ENCODE data around the gene SCUBE2. TPM values are rescaled to one million over a fixed set of nuclear protein-coding genes. Genes with fewer than 3 reads are reported as not detected.

The SCUBE2 gene
- total and polyA plus RNA-seq, 2 of the 4 experiments (the other 2 are of a cell fraction), result 0.43 to 0.72 TPM

GRCh38 chr11:9096427-9096826 is 5.0 kb upstream of the SCUBE2 start:
- in situ Hi-C loops (cut with MboI; ENCODE audit: low sequenced_read_pairs), result no loop called here
- Histone ChIP-seq H3K4me2 (ENCODE audit: low read depth, low read length) (no peak overlapping the region), H2AFZ (replicated peaks; ENCODE audit: low read length, poor library complexity) (no peak overlapping the region), H3K4me3 (ENCODE audit: insufficient read depth, low read depth, low read length) (no peak overlapping the region), H4K91ac (ENCODE audit: insufficient read depth, low read depth, low read length) (no peak overlapping the region), H3K4me1 (ENCODE audit: control insufficient read depth, insufficient read depth, low read length) (0 out of 2 replicates have a peak, but pooled peaks cover 2% of the 10 kb centered on the region), H2BK120ac (ENCODE audit: low read depth, low read length) (no peak overlapping the region), H2BK5ac (ENCODE audit: low read depth, low read length, poor library complexity, severe bottlenecking) (no peak overlapping the region), H4K8ac (ENCODE audit: low read depth in 2 of 2, low read length in 2 of 2) (no peak overlapping the region), H4K20me1 (ENCODE audit: insufficient read depth, low read length) (no peaks in the 10 kb centered on the region), H3K14ac (replicated peaks; ENCODE audit: low read depth, low read length) (no peak overlapping the region), H3K36me3 (ENCODE audit: control insufficient read depth, insufficient read depth, low read length) (no peaks in the 10 kb centered on the region), H3K9me3 (ENCODE audit: control insufficient read depth, insufficient read depth, low read length) (no peaks in the 10 kb centered on the region), H2AK5ac (ENCODE audit: low read depth, low read length) (no peak overlapping the region), H2AK9ac (replicated peaks; ENCODE audit: low read depth, low read length, poor library complexity) (no peak overlapping the region), H3K4ac (ENCODE audit: low read depth, low read length) (no peak overlapping the region), H3K27ac (ENCODE audit: insufficient read depth, low read length) (no peak overlapping the region), H3K9ac (ENCODE audit: low read depth, low read length) (no peak overlapping the region), H3K23ac (ENCODE audit: low read depth, low read length) (no peak overlapping the region), H3K18ac (ENCODE audit: low read depth, low read length) (no peak overlapping the region), H4K5ac (ENCODE audit: low read depth, low read length) (no peak overlapping the region), H2BK20ac (ENCODE audit: low read depth, low read length) (no peak overlapping the region), H2BK15ac (ENCODE audit: low read depth, low read length) (no peak overlapping the region), H3K27me3 (ENCODE audit: control insufficient read depth, insufficient read depth, low read length) (peaks cover 5% of the 10 kb centered on the region; the same call in 1 of the 2 replicates), H3K56ac (ENCODE audit: extremely low read depth, insufficient read depth, low read length) (no peak overlapping the region), H3K79me1 (ENCODE audit: low read depth in 1 of 2, low read length in 2 of 2) (no peaks in the 10 kb centered on the region), H3K9me1 (ENCODE audit: insufficient read depth, low read length) (no peaks in the 10 kb centered on the region)
- DNase-seq (no peak), ATAC-seq (ENCODE audit: low read depth) (no peak)
- intact Hi-C loops (cut with micrococcal nuclease), result no loop called here
- POLR2A ChIA-PET (ENCODE audit: unreplicated experiment), result interaction anchor here (0.5 kb wide), 1 partner anchor 21 kb away, joined by 6 read pairs; no protein-coding TSS in a partner anchor
- BruUV-seq (replicated peaks), result no TSS peak
- dilution Hi-C loops (cut with HindIII; ENCODE audit: low sequenced_read_pairs, unreplicated experiment), result no loop called here
- CTCF ChIA-PET, result no interaction called here
- TF ChIP-seq RAD21 (IDR thresholded peaks at IDR 0.05; ENCODE audit: low read length) (no peak), SMC3 (IDR thresholded peaks at IDR 0.05; ENCODE audit: low read depth, low read length) (no peak), RFX5 (IDR thresholded peaks at IDR 0.05; ENCODE audit: low read depth, low read length) (no peak), MAZ (IDR thresholded peaks at IDR 0.05; ENCODE audit: borderline replicate concordance, low read depth, low read length) (no peak), NFE2L2 (IDR thresholded peaks at IDR 0.05; ENCODE audit: low read depth, low read length) (no peak), RCOR1 (IDR thresholded peaks at IDR 0.05; ENCODE audit: insufficient replicate concordance, low read length) (no peak), MXI1 (IDR thresholded peaks at IDR 0.05; ENCODE audit: borderline replicate concordance, low read depth, low read length) (no peak), CEBPB (IDR thresholded peaks at IDR 0.05; ENCODE audit: low read depth, low read length) (no peak), USF2 (IDR thresholded peaks at IDR 0.05; ENCODE audit: low read depth, low read length) (no peak), CTCF (conservative IDR thresholded peaks at IDR 0.05; ENCODE audit: low read depth, low read length) (no peak), ELK1 (IDR thresholded peaks at IDR 0.05; ENCODE audit: borderline replicate concordance, low read depth, low read length) (no peak), POLR2A (IDR thresholded peaks at IDR 0.05; ENCODE audit: low read depth, low read length) (no peak), MAFK (IDR thresholded peaks at IDR 0.05; ENCODE audit: low read depth, low read length) (no peak)
- 100% methylated on average over 2 of the region's 5 CpGs; no CpG with 5 or more reads in 1 of the 2 experiments for WGBS, 2 experiments (ENCODE audit: extremely low coverage in 2 of 2, insufficient read length in 1 of 2)

All from IMR-90 (cell line).